ENCODE measurements around the gene SMARCB1. TPM values are rescaled to one million over a fixed set of nuclear protein-coding genes. Genes with fewer than 3 reads are reported as not detected.
A peak's percentile ranks its signal among the peaks of the same experiment; 100 is the strongest.

The SMARCB1 gene
- total RNA-seq, 3 donors from 2014 or later = 34.6 to 60.2 (median 50.1) TPM

DNA sequence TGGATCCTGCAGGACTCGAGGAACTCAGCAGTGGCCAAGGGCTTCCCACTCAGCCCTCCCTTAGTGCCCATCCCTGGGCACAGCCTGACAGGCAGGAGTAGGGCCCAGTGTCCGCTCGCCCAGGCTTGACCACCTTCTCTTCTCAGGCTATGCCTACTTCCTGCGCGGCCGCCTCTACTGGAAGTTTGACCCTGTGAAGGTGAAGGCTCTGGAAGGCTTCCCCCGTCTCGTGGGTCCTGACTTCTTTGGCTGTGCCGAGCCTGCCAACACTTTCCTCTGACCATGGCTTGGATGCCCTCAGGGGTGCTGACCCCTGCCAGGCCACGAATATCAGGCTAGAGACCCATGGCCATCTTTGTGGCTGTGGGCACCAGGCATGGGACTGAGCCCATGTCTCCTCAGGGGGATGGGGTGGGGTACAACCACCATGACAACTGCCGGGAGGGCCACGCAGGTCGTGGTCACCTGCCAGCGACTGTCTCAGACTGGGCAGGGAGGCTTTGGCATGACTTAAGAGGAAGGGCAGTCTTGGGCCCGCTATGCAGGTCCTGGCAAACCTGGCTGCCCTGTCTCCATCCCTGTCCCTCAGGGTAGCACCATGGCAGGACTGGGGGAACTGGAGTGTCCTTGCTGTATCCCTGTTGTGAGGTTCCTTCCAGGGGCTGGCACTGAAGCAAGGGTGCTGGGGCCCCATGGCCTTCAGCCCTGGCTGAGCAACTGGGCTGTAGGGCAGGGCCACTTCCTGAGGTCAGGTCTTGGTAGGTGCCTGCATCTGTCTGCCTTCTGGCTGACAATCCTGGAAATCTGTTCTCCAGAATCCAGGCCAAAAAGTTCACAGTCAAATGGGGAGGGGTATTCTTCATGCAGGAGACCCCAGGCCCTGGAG, 3.3 kb upstream of the SMARCB1 start:
- TF ChIP-seq POLR2A (IDR thresholded peaks at IDR 0.05) = no peak
- no peak for TF ChIP-seq POLR2AphosphoS5 (IDR thresholded peaks at IDR 0.05)
- no peak for TF ChIP-seq CTCF (IDR thresholded peaks at IDR 0.05)
- intact Hi-C loops (cut with DNase I; ENCODE audit: low total_unique reads) = no loop called here
- Histone ChIP-seq H3K4me1 (peaks cover 3 to 5% of the 10 kb centered on the region in 2 donors), H3K4me3 (no peak overlapping the region), H3K9me3 (no peaks in the 10 kb centered on the region), H3K27ac (peak overlapping the region in 1 of 2 donors; percentile 20), H3K36me3 (no peaks in the 10 kb centered on the region), H3K27me3 (no peaks in the 10 kb centered on the region)
- no peak for DNase-seq (ENCODE audit: low spot score in 2 of 2)

- TF ChIP-seq CTCF (IDR thresholded peaks at IDR 0.05) (no peak), POLR2AphosphoS5 (IDR thresholded peaks at IDR 0.05) (no peak), POLR2A (IDR thresholded peaks at IDR 0.05) (no peak)
- DNase-seq (ENCODE audit: low spot score in 2 of 2) = no peak
- H3K4me1 ChIP-seq = peaks cover 3 to 5% of the 10 kb centered on the region in 2 donors
- intact Hi-C loops (cut with DNase I; ENCODE audit: low total_unique reads) = no loop called here
- peak overlapping the region in 1 of 2 donors; percentile 41 for H3K27ac ChIP-seq
- no peak overlapping the region for H3K4me3 ChIP-seq
- H3K36me3 ChIP-seq = no peaks in the 10 kb centered on the region
- H3K27me3 ChIP-seq = no peaks in the 10 kb centered on the region
- H3K9me3 ChIP-seq = no peaks in the 10 kb centered on the region
Measured at GRCh38 chr22:23784215-23784732, 2.5 kb upstream of the SMARCB1 start.

DNA sequence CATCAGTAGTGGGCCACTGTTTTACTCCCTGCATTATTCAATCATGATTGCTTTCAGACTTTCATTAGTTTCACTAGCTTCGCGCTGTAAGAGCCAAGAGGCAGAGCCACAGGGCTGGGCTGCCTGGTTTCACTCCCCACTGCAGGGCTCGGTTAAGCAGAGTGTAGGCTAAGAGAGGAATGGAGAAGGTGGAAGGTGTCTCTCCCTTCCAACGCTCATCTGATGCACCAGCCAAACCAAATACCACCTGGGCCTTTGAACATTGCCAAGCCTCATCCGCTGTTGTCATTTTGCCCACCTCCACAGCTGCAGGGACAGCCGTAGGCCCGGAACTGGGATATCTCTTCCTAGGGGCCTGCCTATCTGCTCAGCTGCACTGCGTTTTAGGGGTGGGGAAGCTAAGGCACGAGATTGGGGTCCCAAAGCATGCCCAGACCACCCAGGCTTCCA, 480 bp upstream of the SMARCB1 start:
- no peaks in the 10 kb centered on the region for H3K27me3 ChIP-seq
- TF ChIP-seq POLR2AphosphoS5 (IDR thresholded peaks at IDR 0.05) = no peak
- TF ChIP-seq CTCF (IDR thresholded peaks at IDR 0.05) = no peak
- no peak for TF ChIP-seq POLR2A (IDR thresholded peaks at IDR 0.05)
- no peaks in the 10 kb centered on the region for H3K9me3 ChIP-seq
- peak overlapping the region; percentile 99 for H3K27ac ChIP-seq
- intact Hi-C loops (cut with DNase I; ENCODE audit: low total_unique reads) = no loop called here
- H3K4me3 ChIP-seq = peak overlapping the region; percentile 86 to 94 (median 89)
- peaks cover 3 to 5% of the 10 kb centered on the region in 2 donors for H3K4me1 ChIP-seq
- no peaks in the 10 kb centered on the region for H3K36me3 ChIP-seq
- no peak for DNase-seq (ENCODE audit: low spot score in 2 of 2)

GRCh38 chr22:23787600-23787896, 782 bp downstream of the SMARCB1 start:
- intact Hi-C loops (cut with DNase I; ENCODE audit: low total_unique reads) = no loop called here
- Histone ChIP-seq H3K9me3 (no peaks in the 10 kb centered on the region), H3K4me3 (peak overlapping the region; percentile 86 to 94 (median 89)), H3K27me3 (no peaks in the 10 kb centered on the region), H3K36me3 (no peaks in the 10 kb centered on the region), H3K4me1 (peaks cover 3 to 5% of the 10 kb centered on the region in 2 donors), H3K27ac (peak overlapping the region; percentile 99)
- TF ChIP-seq POLR2A (IDR thresholded peaks at IDR 0.05) = no peak
- TF ChIP-seq CTCF (IDR thresholded peaks at IDR 0.05) = no peak
- no peak for TF ChIP-seq POLR2AphosphoS5 (IDR thresholded peaks at IDR 0.05)
- DNase-seq (ENCODE audit: low spot score in 2 of 2) = no peak

- intact Hi-C loops (cut with DNase I; ENCODE audit: low total_unique reads) = no loop called here
- H3K27ac ChIP-seq = peak overlapping the region; percentile 99
Measured at GRCh38 chr22:23787910-23788309, 1.1 kb downstream of the SMARCB1 start.

More at GRCh38 chr22:23787910-23788309, 1.1 kb downstream of the SMARCB1 start:
- Histone ChIP-seq H3K4me3 (peak overlapping the region; percentile 86 to 94 (median 89)), H3K36me3 (no peaks in the 10 kb centered on the region), H3K9me3 (no peaks in the 10 kb centered on the region), H3K4me1 (peaks cover 3 to 5% of the 10 kb centered on the region in 2 donors), H3K27me3 (no peaks in the 10 kb centered on the region)
- TF ChIP-seq POLR2AphosphoS5 (IDR thresholded peaks at IDR 0.05) (no peak), CTCF (IDR thresholded peaks at IDR 0.05) (no peak), POLR2A (IDR thresholded peaks at IDR 0.05) (no peak)
- DNase-seq (ENCODE audit: low spot score in 2 of 2) = no peak

All from breast epithelium (tissue), 4 donors.